Limb (tissue), 2 donors: ENCODE results near the gene PAWR.
"Not testable (repeated sequence)": the region's sequence is repeated elsewhere in the genome, so short reads cannot be mapped to it uniquely, and the experiment has no call there.

ENCODE experiments used
- DNase-seq, 2 donors: peaks; one replicate each; pipeline ENCODE4 v3.0.0-alpha.2; 2016; ENCODE audit errors: extremely low spot score in 2 of 2

The PAWR gene

DNA sequence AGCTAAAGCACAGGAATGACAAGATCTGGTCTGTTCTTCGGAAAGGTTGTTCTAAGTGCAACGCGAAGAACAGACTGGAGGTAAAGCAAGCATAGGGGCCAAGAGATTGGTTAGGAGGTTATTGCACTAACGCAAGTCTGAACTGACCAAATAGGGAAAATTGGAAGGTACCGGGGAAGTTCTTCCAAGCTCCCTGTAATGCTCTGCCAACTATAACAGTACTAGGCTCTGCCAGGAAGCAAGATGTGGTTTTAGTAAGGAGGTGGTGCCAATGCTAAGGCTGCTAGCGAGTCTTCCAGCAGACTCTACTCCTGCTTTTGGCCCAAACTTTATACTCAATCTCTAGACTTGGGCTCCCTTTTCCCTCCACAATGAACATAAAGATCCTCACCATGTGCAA lies 138.6 kb downstream of the PAWR start:
- DNase-seq = peak in 1 of 2 donors; percentile 38

- no peak for DNase-seq
These were observed 141.1 kb downstream of the PAWR start for GRCh38 chr12:79549531-79550271.

GRCh38 chr12:79548610-79548924 lies 142.2 kb downstream of the PAWR start:
- DNase-seq = no peak

- peak; percentile 51 to 63 for DNase-seq
These were observed 142.8 kb downstream of the PAWR start for GRCh38 chr12:79547735-79548609.

- DNase-seq = no peak
These were observed 143.6 kb downstream of the PAWR start for GRCh38 chr12:79547044-79547734.

- no peak for DNase-seq
These were observed 144.2 kb downstream of the PAWR start for GRCh38 chr12:79546466-79547043.

GRCh38 chr12:79544439-79544838 lies 146.3 kb downstream of the PAWR start:
- not testable (repeated sequence) for DNase-seq

- DNase-seq = no peak
These were observed 153.1 kb downstream of the PAWR start for GRCh38 chr12:79537675-79538074.

- no peak for DNase-seq
These were observed 155.0 kb downstream of the PAWR start for GRCh38 chr12:79535751-79536150.
